HFFc6 (cell line): ENCODE results near the gene UCHL5. TPM values are rescaled to one million over a fixed set of nuclear protein-coding genes. Genes with fewer than 3 reads are reported as not detected.
"Not testable (repeated sequence)": the region's sequence is repeated elsewhere in the genome, so short reads cannot be mapped to it uniquely, and the experiment has no call there.

ENCODE experiments used
- DNase-seq: peaks from one replicate; pipeline ENCODE4 v3.0.0-alpha.2; 2018
- H3K27ac Mint-ChIP-seq: 2 replicates; pipeline ENCODE4 v1.8.0; 2020; ENCODE audit warnings: mild to moderate bottlenecking, mixed read lengths
- H3K27me3 Mint-ChIP-seq: 2 replicates; pipeline ENCODE4 v1.8.0; 2021; ENCODE audit warnings: mild to moderate bottlenecking, moderate library complexity, mixed read lengths; ENCODE audit not compliant: insufficient read depth
- H3K36me3 Mint-ChIP-seq: 2 replicates; pipeline ENCODE4 v1.8.0; 2021; ENCODE audit warnings: low read depth, mixed read lengths
- H3K4me1 Mint-ChIP-seq: 2 replicates; pipeline ENCODE4 v1.8.0; 2020; ENCODE audit warnings: low read depth, mixed read lengths
- H3K4me3 Mint-ChIP-seq: 2 replicates; pipeline ENCODE4 v1.8.0; 2020; ENCODE audit warnings: mild to moderate bottlenecking, moderate library complexity, mixed read lengths
- H3K9me3 Mint-ChIP-seq: 2 replicates; pipeline ENCODE4 v1.8.0; 2020; ENCODE audit warnings: mild to moderate bottlenecking, mixed read lengths
- total RNA-seq, 6 experiments: library from RNA; stranded (reverse); fragmentation: NEBNext Ultra II Directional; extraction: Animal tissue kit (Norgen Biotek cat#: 25700); gene quantifications; 2 replicates in 1 of 6; 3 replicates in 5 of 6; pipeline ENCODE4 v1.2.3, GENCODE V29; 2021
- TF ChIP-seq, protein P1 (sequence below): fragments of 200-600 bp; sonication (generic); IDR thresholded peaks from 2 replicates; pipeline ENCODE4 v1.5.0; 2021; ENCODE audit warnings: antibody characterized with exemption, mild to moderate bottlenecking

UCHL5 gene
- total RNA-seq, 6 experiments from 2014 or later, result 24.1 to 34.1 (median 29.4) TPM

GRCh38 chr1:192986110-192986747, 72.9 kb downstream of the UCHL5 start:
- Mint-ChIP-seq H3K4me3 (no peak overlapping the region), H3K4me1 (no peaks in the 10 kb centered on the region), H3K27me3 (no peaks in the 10 kb centered on the region), H3K9me3 (no peaks in the 10 kb centered on the region), H3K27ac (no peak overlapping the region), H3K36me3 (no peaks in the 10 kb centered on the region)
- TF ChIP-seq, protein P1, sequence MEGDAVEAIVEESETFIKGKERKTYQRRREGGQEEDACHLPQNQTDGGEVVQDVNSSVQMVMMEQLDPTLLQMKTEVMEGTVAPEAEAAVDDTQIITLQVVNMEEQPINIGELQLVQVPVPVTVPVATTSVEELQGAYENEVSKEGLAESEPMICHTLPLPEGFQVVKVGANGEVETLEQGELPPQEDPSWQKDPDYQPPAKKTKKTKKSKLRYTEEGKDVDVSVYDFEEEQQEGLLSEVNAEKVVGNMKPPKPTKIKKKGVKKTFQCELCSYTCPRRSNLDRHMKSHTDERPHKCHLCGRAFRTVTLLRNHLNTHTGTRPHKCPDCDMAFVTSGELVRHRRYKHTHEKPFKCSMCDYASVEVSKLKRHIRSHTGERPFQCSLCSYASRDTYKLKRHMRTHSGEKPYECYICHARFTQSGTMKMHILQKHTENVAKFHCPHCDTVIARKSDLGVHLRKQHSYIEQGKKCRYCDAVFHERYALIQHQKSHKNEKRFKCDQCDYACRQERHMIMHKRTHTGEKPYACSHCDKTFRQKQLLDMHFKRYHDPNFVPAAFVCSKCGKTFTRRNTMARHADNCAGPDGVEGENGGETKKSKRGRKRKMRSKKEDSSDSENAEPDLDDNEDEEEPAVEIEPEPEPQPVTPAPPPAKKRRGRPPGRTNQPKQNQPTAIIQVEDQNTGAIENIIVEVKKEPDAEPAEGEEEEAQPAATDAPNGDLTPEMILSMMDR, result no peak
- no peak for DNase-seq

DNA sequence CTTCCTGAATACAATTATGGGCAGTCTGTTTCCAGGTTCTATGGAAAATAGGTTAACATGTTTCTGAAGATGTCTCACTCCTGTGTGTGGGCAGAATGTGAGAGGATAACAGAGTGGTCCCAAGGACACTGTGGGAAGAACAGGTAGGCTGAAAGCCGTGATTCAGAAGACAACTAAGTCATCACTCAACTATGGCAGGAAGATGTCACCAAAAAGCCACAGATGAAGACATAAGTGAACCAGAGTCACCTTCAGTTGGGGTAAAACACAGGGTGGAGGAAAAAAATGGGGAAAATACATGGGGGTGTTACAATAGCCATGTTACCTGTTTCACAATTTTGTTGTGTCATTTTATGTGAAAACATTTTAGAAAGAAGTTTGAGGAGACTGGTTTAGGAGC, 75.1 kb downstream of the UCHL5 start:
- H3K4me1 Mint-ChIP-seq, result no peaks in the 10 kb centered on the region
- TF ChIP-seq, protein P1, result no peak
- H3K9me3 Mint-ChIP-seq, result no peaks in the 10 kb centered on the region
- no peak overlapping the region for H3K27ac Mint-ChIP-seq
- no peaks in the 10 kb centered on the region for H3K36me3 Mint-ChIP-seq
- H3K4me3 Mint-ChIP-seq, result no peak overlapping the region
- no peak for DNase-seq
- H3K27me3 Mint-ChIP-seq, result peaks cover 5% of the 10 kb centered on the region

DNA sequence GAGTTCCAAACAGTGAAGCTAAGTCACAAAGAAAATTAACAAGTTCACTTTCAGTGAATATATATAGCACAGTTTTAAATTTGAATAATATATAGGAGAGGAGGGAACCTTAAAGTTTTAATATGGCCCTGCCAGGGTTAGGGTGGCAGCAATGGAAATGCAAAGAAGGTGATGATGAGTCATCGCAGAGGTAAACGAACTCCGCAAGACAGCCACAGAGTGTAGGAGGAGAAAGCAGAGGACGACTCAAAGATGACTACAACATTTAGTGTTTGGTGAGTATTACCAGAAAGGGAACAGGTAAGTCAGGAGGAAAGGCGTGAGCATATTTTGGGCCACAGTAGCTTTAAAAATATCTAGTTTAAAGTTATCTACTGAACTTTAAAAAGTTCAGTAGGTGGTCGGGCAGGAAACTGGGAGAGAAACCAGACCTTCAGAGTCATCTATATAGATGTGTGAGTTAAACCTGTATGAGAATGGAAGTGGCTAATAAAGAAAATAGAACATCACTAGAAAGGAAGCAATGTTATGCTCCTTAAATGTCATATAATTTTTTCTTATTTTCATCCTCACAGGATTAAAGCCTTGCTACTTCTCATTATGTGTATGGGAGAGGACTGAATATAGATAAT, 75.7 kb downstream of the UCHL5 start:
- Mint-ChIP-seq H3K27me3 (peaks cover 6% of the 10 kb centered on the region), H3K4me3 (no peak overlapping the region), H3K4me1 (no peaks in the 10 kb centered on the region), H3K27ac (no peak overlapping the region), H3K9me3 (no peaks in the 10 kb centered on the region), H3K36me3 (no peaks in the 10 kb centered on the region)
- no peak for DNase-seq
- TF ChIP-seq, protein P1, result no peak

- H3K9me3 Mint-ChIP-seq, result no peaks in the 10 kb centered on the region
- no peaks in the 10 kb centered on the region for H3K4me1 Mint-ChIP-seq
- no peak overlapping the region for H3K4me3 Mint-ChIP-seq
- peaks cover 6% of the 10 kb centered on the region for H3K27me3 Mint-ChIP-seq
- TF ChIP-seq, protein P1, result no peak
- no peaks in the 10 kb centered on the region for H3K36me3 Mint-ChIP-seq
- no peak overlapping the region for H3K27ac Mint-ChIP-seq
- no peak for DNase-seq
Observed at GRCh38 chr1:192980856-192981255, 78.3 kb downstream of the UCHL5 start.

GRCh38 chr1:192980334-192980733, 78.8 kb downstream of the UCHL5 start:
- H3K9me3 Mint-ChIP-seq, H3K36me3 Mint-ChIP-seq, H3K27me3 Mint-ChIP-seq, H3K4me3 Mint-ChIP-seq, DNase-seq, H3K27ac Mint-ChIP-seq, H3K4me1 Mint-ChIP-seq: not testable (repeated sequence)

DNA sequence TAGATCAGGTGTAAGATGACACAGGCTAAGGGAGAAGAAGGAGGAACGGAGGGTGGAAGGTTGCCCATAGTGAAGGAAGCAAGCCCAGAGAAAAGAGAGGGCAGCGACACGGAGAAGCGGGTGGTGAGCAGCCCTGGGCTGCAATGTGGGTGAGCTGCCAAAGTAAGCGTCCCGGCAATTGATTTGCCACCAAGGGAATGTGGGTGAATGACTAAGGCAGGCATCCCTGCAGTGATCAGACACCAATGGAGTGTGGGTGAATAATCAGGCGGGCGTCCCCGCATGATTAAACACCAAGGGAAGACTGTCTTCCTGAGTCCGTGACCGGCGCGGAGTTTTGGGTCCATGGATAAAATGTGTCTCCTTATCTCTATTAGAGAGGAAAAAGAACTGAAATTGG, 79.6 kb downstream of the UCHL5 start:
- H3K27ac Mint-ChIP-seq, result no peak overlapping the region
- H3K4me3 Mint-ChIP-seq, result no peak overlapping the region

More for the DNA sequence above, 79.6 kb downstream of the UCHL5 start:
- no peaks in the 10 kb centered on the region for H3K36me3 Mint-ChIP-seq
- peaks cover 6% of the 10 kb centered on the region for H3K27me3 Mint-ChIP-seq
- TF ChIP-seq, protein P1, result no peak
- H3K9me3 Mint-ChIP-seq, result no peaks in the 10 kb centered on the region
- peaks cover 4% of the 10 kb centered on the region; the same call in 1 of the 2 replicates for H3K4me1 Mint-ChIP-seq
- DNase-seq, result no peak
